HCT116 (cell line): ENCODE results near the gene DERA. TPM values are rescaled to one million over a fixed set of nuclear protein-coding genes. Genes with fewer than 3 reads are reported as not detected.

Source experiments
- ATAC-seq: fragments of 200-7000 bp; cut with Tn5 transposase; 2 replicates; pipeline ENCODE4 v1.9.1; 2020; ENCODE audit warnings: mild to moderate bottlenecking, moderate library complexity
- BruUV-seq: library from RNA; stranded (reverse); fragments of 400-500 nt; replicated peaks from 2 replicates; lab custom pipeline; 2021; lab: Mats Ljungman, UMichigan
- CTCF ChIA-PET: fragments of 300-600 bp; sonication (Branson Sonifier 250); formaldehyde crosslinking; loops from one replicate; lab custom pipeline; 2021; ENCODE audit warnings: antibody characterized with exemption; lab: Charles Lee
- POLR2A ChIA-PET: fragments of 300-600, 350-600 bp; sonication (Branson Sonifier 250); formaldehyde crosslinking; loops from one replicate; lab custom pipeline; 2021; ENCODE audit warnings: antibody characterized with exemption; lab: Charles Lee
- RAD21 ChIA-PET, 2 experiments: fragments of 300-600 bp; sonication (Branson Sonifier 250); formaldehyde crosslinking; loops; one replicate each; lab custom pipeline; 2023; ENCODE audit warnings: low total read pairs in 2 of 2; ENCODE audit not compliant: uncharacterized antibody in 2 of 2, unreplicated experiment in 2 of 2, low non-redundant PET in 1 of 2; lab: Charles Lee
- DNase-seq: peaks from one replicate; pipeline ENCODE4 v3.0.0-alpha.2; 2010; ENCODE audit warnings: low read depth, low spot score
- H2AFZ ChIP-seq: fragments of 200-600 bp; shearing (Covaris generic), sonication (generic); 2 replicates; pipeline ENCODE4 v1.6.1; 2017; ENCODE audit warnings: low read depth, mixed run types, mixed read lengths, antibody characterized with exemption, low read length; ENCODE audit not compliant: poor library complexity, severe bottlenecking
- H3K27ac ChIP-seq: 2 replicates; pipeline ENCODE4 v1.5.1; 2012; ENCODE audit warnings: low read depth, low read length
- H3K27me3 ChIP-seq: fragments of 200-600 bp; sonication (generic); 2 replicates; pipeline ENCODE4 v1.6.1; 2016; ENCODE audit warnings: mixed run types, low read length, mixed read lengths; ENCODE audit not compliant: insufficient read depth
- H3K36me3 ChIP-seq, 2 experiments: fragments of 200-500 bp in 1 of 2; fragments of 200-600 bp in 1 of 2; sonication (Bioruptor generic) in 1 of 2; sonication (generic) in 1 of 2; 2 replicates each; pipeline versions ENCODE4 v1.5.1 to v1.6.1; 2014 to 2016; ENCODE audit warnings: low read length in 2 of 2, inconsistent platforms in 1 of 2, mixed read lengths in 1 of 2, mixed run types in 1 of 2; ENCODE audit not compliant: insufficient read depth in 2 of 2, control insufficient read depth in 1 of 2
- H3K4me1 ChIP-seq, 2 experiments: fragments of 200-600 bp in 1 of 2; sonication (generic) in 1 of 2; 2 replicates each; pipeline versions ENCODE4 v1.5.1 to v1.6.1; 2012 to 2017; ENCODE audit warnings: low read length in 2 of 2, inconsistent platforms in 1 of 2, mild to moderate bottlenecking in 1 of 2, mixed read lengths in 1 of 2, mixed run types in 1 of 2, moderate library complexity in 1 of 2; ENCODE audit not compliant: insufficient read depth in 2 of 2, control insufficient read depth in 1 of 2
- H3K4me2 ChIP-seq: fragments of 200-600 bp; sonication (generic); 2 replicates; pipeline ENCODE4 v1.6.1; 2017; ENCODE audit warnings: mixed run types, low read length, mixed read lengths
- H3K4me3 ChIP-seq, 2 experiments: fragments of 200-600 bp in 1 of 2; sonication (generic) in 1 of 2; replicated peaks in 1 of 2; 2 replicates each; pipeline ENCODE4 v1.5.1; 2011 to 2016; ENCODE audit warnings: low read length in 2 of 2, control low read depth in 1 of 2, low read depth in 1 of 2, mild to moderate bottlenecking in 1 of 2, mixed read lengths in 1 of 2, mixed run types in 1 of 2
- H3K79me2 ChIP-seq: fragments of 200-600 bp; sonication (generic); 2 replicates; pipeline ENCODE4 v1.6.1; 2017; ENCODE audit warnings: mild to moderate bottlenecking, mixed run types, low read length, moderate library complexity, mixed read lengths; ENCODE audit not compliant: insufficient read depth
- H3K9ac ChIP-seq: fragments of 200-600 bp; sonication (generic); 2 replicates; pipeline ENCODE4 v1.6.1; 2016; ENCODE audit warnings: low read length, mixed read lengths
- H3K9me2 ChIP-seq: fragments of 200-600 bp; sonication (generic), shearing (Covaris generic); 2 replicates; pipeline ENCODE4 v1.6.1; 2017; ENCODE audit warnings: mixed run types, mild to moderate bottlenecking, moderate library complexity; ENCODE audit not compliant: insufficient read depth
- H3K9me3 ChIP-seq, 2 experiments: fragments of 200-500 bp in 1 of 2; fragments of 200-600 bp in 1 of 2; sonication (Bioruptor generic) in 1 of 2; sonication (generic) in 1 of 2; 2 replicates each; pipeline ENCODE4 v1.6.1; 2014 to 2017; ENCODE audit warnings: low read length in 2 of 2, mixed read lengths in 2 of 2, inconsistent platforms in 1 of 2, low read depth in 1 of 2, mild to moderate bottlenecking in 1 of 2, mixed run types in 1 of 2, moderate library complexity in 1 of 2; ENCODE audit not compliant: control insufficient read depth in 1 of 2, insufficient read depth in 1 of 2
- H4K20me1 ChIP-seq: fragments of 200-600 bp; sonication (generic), shearing (Covaris generic); 2 replicates; pipeline ENCODE4 v1.6.1; 2017; ENCODE audit warnings: mixed run types, mild to moderate bottlenecking, moderate library complexity; ENCODE audit not compliant: insufficient read depth
- EZH2 ChIP-seq: fragments of 200-600 bp; sonication (generic); IDR thresholded peaks from 2 replicates; pipeline ENCODE4 v1.6.1; 2017; ENCODE audit warnings: antibody characterized with exemption, mixed run types
- JUND ChIP-seq: IDR thresholded peaks from 2 replicates; pipeline ENCODE4 v1.6.1; 2012
- POLR2A ChIP-seq: IDR thresholded peaks from 2 replicates; pipeline ENCODE4 v1.7.0; 2011; ENCODE audit warnings: borderline replicate concordance; ENCODE audit not compliant: insufficient read depth, insufficient read length; ENCODE audit errors: extremely low read depth
- POLR2AphosphoS5 ChIP-seq: IDR thresholded peaks from 2 replicates; pipeline ENCODE4 v1.6.1; 2011; ENCODE audit warnings: mild to moderate bottlenecking, low read depth, low read length, moderate library complexity
- RAD21 ChIP-seq: IDR thresholded peaks from 2 replicates; pipeline ENCODE4 v1.6.1; 2012; ENCODE audit warnings: low read depth, mild to moderate bottlenecking
- SP1 ChIP-seq: IDR thresholded peaks from 2 replicates; pipeline ENCODE4 v1.6.1; 2012; ENCODE audit warnings: low read depth
- YY1 ChIP-seq: IDR thresholded peaks from 2 replicates; pipeline ENCODE4 v1.6.1; 2011; ENCODE audit warnings: low read length, low read depth, moderate library complexity, mild to moderate bottlenecking; ENCODE audit not compliant: insufficient replicate concordance; ENCODE audit errors: extremely low read depth
- ZNF274 ChIP-seq: fragments of 200-500 bp; sonication (Bioruptor generic); IDR thresholded peaks from 2 replicates; pipeline ENCODE4 v1.6.1; 2014; ENCODE audit warnings: mild to moderate bottlenecking, low read depth, low read length, inconsistent platforms
- intact Hi-C: fragments of 100-400 bp; cut with micrococcal nuclease; formaldehyde crosslinking; loops from 2 replicates; pipeline ENCODE4 v1.10.0; 2022
- total RNA-seq: library from RNA; stranded (reverse); gene quantifications from one replicate; pipeline ENCODE4 v1.2.1, GENCODE V29; 2021; ENCODE audit not compliant: unreplicated experiment
- TF ChIP-seq, protein P1 (sequence below): IDR thresholded peaks from 2 replicates; pipeline ENCODE4 v1.6.1; 2011; ENCODE audit warnings: mild to moderate bottlenecking, low read length, moderate library complexity; ENCODE audit not compliant: insufficient replicate concordance; ENCODE audit errors: extremely low read depth
- TF ChIP-seq, protein P2 (sequence below): IDR thresholded peaks from 2 replicates; pipeline ENCODE4 v1.6.1; 2012

Gene DERA
- total RNA-seq, 1 experiment from 2014 or later: 32.6 TPM

GRCh38 chr12:15893260-15893659 lies 17.9 kb upstream of the DERA start:
- intact Hi-C loops: no loop called here
- no TSS peak for BruUV-seq
- Histone ChIP-seq H3K4me2 (no peak overlapping the region), H3K79me2 (peaks cover 85% of the 10 kb centered on the region), H3K9ac (no peak overlapping the region), H3K27ac (no peak overlapping the region), H3K27me3 (no peaks in the 10 kb centered on the region), H3K4me1 (no peaks in the 10 kb centered on the region), H3K36me3 (peaks cover 47 to 51% of the 10 kb centered on the region in 2 experiments)
- CTCF ChIA-PET: no interaction called here
- ATAC-seq: no peak
- no peak for DNase-seq
- RAD21 ChIA-PET: no interaction called here
- POLR2A ChIA-PET: no interaction called here
- TF ChIP-seq, protein P1, sequence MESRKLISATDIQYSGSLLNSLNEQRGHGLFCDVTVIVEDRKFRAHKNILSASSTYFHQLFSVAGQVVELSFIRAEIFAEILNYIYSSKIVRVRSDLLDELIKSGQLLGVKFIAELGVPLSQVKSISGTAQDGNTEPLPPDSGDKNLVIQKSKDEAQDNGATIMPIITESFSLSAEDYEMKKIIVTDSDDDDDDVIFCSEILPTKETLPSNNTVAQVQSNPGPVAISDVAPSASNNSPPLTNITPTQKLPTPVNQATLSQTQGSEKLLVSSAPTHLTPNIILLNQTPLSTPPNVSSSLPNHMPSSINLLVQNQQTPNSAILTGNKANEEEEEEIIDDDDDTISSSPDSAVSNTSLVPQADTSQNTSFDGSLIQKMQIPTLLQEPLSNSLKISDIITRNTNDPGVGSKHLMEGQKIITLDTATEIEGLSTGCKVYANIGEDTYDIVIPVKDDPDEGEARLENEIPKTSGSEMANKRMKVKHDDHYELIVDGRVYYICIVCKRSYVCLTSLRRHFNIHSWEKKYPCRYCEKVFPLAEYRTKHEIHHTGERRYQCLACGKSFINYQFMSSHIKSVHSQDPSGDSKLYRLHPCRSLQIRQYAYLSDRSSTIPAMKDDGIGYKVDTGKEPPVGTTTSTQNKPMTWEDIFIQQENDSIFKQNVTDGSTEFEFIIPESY: no peak
- TF ChIP-seq RAD21: no peak
- TF ChIP-seq JUND: no peak
- TF ChIP-seq POLR2AphosphoS5: no peak
- TF ChIP-seq, protein P2, sequence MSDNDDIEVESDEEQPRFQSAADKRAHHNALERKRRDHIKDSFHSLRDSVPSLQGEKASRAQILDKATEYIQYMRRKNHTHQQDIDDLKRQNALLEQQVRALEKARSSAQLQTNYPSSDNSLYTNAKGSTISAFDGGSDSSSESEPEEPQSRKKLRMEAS: no peak
- no peak for TF ChIP-seq SP1
- no peak for TF ChIP-seq POLR2A
- no peak for TF ChIP-seq YY1
- TF ChIP-seq ZNF274: no peak
- no peak for TF ChIP-seq EZH2
- TF ChIP-seq, all 23 proteins: peak for 0
- Histone ChIP-seq H3K9me3 (no peaks in the 10 kb centered on the region), H4K20me1 (peaks cover 19% of the 10 kb centered on the region; the same call in 1 of the 2 replicates), H3K4me3 (no peak overlapping the region), H2AFZ (no peak overlapping the region), H3K9me2 (no peaks in the 10 kb centered on the region)
